C4-2B (cell line): Measurements from ENCODE around the gene ZNF296.

Experiments used
- CTCF ChIP-seq: fragments of 450-650 bp; conservative IDR thresholded peaks from 2 replicates; pipeline ENCODE4 v1.5.1; 2017; ENCODE audit warnings: mild to moderate bottlenecking
- ZFX ChIP-seq: fragments of 450-650 bp; IDR thresholded peaks from 2 replicates; pipeline ENCODE4 v1.6.1; 2017

DNA sequence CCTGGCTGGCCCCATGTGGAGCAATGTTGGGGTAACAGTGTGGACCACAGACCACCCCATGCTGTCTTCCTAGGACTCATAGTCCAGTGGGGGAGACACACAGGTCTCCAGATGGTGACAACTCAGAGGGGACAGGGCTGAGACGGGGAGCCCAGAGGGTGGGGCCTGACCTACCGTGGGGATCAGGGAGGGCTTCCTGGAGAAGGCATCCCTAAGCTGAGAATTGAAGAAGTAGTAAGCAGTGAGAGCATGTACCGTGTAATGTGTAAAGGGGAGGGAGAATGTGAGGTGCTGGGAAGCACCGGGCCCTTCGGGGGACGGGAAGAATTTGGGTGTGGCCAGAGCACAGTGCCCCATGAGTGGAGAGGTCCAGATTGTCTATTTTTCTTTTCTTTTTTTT is 47.7 kb upstream of the ZNF296 start:
- TF ChIP-seq CTCF (no peak), ZFX (no peak)
